ENCODE measurements around the gene IGFL4.

IGFL4 gene

DNA sequence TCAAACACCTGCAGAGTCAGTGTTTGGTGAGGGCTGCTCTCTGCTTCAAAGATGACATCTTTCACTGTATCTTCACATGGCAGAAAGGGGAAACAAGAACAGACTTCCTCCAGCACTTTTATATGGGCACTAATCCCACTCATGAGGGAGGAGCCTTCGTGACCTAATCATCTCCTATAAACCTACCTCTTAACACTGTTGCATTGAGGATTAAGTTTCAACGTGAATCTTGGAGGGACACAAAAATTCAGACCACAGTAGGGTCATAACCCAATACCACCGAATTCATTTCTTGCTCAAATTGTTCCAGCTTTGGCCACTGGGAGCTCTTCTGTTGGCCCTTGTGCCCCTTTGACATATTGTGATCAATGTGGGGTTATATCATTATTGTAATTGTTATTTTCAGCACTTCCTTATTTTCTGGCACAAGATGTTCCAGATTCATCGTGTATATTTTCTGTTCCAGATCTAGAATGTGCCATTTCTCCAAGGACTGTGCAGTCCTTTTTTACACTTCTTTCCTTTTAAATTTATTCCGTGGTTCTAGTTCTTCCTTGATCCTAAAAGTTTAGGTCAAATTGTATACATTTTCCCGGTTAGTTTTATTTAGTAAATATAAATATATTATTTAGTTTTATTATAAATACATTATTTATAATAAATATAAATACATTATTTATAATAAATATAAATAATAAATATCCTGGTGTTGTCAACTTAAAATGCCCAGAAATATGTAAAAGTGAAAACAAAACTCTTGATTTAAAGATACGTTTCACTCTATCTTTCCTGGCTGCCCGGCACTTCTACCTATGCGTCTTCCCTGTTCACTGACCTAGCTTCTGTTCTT, 35.5 kb upstream of the IGFL4 start:
- TF ChIP-seq, protein P1, sequence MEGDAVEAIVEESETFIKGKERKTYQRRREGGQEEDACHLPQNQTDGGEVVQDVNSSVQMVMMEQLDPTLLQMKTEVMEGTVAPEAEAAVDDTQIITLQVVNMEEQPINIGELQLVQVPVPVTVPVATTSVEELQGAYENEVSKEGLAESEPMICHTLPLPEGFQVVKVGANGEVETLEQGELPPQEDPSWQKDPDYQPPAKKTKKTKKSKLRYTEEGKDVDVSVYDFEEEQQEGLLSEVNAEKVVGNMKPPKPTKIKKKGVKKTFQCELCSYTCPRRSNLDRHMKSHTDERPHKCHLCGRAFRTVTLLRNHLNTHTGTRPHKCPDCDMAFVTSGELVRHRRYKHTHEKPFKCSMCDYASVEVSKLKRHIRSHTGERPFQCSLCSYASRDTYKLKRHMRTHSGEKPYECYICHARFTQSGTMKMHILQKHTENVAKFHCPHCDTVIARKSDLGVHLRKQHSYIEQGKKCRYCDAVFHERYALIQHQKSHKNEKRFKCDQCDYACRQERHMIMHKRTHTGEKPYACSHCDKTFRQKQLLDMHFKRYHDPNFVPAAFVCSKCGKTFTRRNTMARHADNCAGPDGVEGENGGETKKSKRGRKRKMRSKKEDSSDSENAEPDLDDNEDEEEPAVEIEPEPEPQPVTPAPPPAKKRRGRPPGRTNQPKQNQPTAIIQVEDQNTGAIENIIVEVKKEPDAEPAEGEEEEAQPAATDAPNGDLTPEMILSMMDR (IDR thresholded peaks at IDR 0.05; ENCODE audit: low read depth, low read length): no peak
- H3K4me3 ChIP-seq (replicated peaks in 1 of 2; ENCODE audit: low read depth in 2 of 2, low read length in 2 of 2): no peak overlapping the region
- DNase-seq (ENCODE audit: low read depth in 2 of 2): no peak

DNA sequence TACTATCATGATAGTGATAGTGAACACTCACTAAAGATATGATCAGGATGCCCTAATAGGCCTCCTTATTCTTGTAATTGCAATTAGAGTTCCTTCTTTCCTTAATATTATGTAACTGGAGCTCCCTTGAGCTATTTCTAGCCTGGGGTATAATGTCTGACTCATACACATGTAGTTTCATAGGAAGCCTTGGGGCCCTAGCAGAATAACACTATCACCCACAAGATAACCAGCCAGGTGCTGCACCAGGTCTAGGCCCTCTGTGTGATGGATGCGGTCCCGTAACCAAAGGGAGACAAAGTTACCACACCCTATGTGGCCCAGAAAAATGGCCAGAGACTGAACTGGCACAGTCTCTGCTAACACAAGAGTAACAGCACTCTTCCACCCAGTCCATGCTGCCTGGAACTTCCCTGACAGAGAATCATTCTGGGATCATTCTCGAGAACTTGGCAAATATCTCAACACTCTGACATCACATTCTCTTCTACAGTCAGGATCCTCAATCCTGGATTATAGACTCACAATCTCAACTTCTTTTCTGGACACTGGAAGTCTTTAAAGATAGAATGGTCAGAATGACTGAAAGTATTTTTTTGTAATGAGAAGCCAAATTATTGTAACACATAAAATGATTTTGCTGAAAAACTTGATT, 32.6 kb upstream of the IGFL4 start:
- H3K4me3 ChIP-seq (replicated peaks in 1 of 2; ENCODE audit: low read depth in 2 of 2, low read length in 2 of 2): no peak overlapping the region
- DNase-seq (ENCODE audit: low read depth in 2 of 2): no peak
- TF ChIP-seq, protein P1 (IDR thresholded peaks at IDR 0.05; ENCODE audit: low read depth, low read length): no peak

DNA sequence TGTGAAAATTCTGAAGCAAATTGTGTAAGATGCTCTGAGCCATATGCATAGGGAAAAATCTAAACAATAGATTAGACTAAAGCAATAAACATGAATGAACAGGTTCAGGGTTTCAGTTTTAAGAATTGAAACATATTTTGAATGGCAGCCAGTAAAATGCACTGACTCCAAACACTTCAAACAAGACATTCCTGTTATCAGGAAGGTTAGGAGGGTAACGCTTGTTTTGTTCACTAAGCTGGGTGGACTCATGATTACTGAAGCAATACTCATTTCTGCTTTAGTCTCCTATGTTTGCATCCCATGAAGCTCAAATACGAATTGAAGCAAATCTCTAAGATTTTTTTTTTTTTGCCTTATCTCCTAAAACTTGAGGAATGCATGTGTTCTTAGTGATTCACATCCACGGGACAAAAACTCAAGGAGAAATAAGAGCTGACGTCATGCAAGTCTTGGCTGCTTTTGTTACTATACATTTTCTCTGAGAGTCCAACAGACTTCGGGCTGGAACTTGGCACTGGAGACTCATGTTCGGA, 29.1 kb upstream of the IGFL4 start:
- DNase-seq (ENCODE audit: low read depth in 2 of 2): peak; percentile 94 to 97
- TF ChIP-seq, protein P1 (IDR thresholded peaks at IDR 0.05; ENCODE audit: low read depth, low read length): no peak
- H3K4me3 ChIP-seq (replicated peaks in 1 of 2; ENCODE audit: low read depth in 2 of 2, low read length in 2 of 2): no peak overlapping the region

DNA sequence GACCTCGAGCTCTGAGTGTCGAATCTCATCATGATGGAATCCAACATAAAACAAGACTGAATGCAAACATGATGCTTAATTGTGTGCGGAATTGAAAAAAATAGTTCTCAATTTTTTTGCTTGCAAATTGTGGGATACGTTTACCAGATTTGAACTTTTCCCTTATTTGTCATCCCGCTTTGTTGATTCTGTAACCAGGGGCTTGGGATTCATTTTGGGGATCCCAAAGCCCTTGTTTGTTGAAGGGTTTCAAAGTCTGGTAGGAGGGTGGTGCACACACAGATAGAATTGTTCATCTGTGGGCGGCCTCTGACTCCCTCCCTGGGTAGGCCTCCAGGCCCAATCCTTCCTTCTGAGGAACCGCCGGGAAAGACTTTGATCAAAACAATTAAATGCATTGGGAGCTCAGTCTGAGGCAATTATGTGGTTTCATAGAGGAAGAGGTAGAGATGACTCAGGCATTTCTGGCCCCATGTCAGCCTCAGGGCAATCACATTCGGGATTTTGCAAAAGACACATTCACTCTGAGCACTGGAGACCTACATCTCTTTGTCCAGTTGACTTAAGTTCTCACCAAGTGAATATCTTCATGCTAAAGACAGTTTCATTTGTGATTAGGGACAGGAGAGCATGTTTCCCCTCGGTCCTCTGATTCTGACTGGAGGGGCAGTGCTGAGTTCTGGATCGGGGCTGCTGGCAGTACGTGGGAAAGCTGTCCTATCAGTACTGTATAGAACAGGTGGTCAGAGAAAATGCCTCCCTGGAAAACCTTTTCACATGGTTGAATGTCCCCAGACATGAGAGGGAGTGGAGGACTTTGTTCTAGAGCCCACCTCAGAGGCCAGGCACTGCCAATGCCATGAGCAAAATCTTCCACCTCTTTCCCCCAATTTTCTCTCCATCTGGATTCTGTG, 27.8 kb upstream of the IGFL4 start:
- TF ChIP-seq, protein P1 (IDR thresholded peaks at IDR 0.05; ENCODE audit: low read depth, low read length): no peak
- peak; percentile 86 to 93 for DNase-seq (ENCODE audit: low read depth in 2 of 2)

DNA sequence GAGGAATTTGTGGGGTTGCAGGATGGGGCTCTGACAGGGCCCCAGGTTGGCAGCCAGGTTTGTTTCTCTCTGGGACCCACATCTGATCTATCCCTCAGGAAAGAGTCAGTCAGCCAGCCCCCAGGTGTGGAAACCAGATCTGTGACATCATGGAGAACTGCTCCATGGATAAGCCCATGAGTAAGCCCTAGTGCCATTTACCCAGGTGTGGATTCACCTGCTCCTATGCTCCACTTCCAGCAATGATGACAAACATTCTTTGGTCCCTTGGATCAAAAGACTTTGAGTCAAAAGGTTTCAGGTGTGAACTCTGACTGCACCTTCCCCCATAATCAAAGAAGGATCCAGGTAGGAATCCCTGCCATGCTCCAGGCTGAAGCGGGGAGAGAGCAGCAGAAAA, 26.9 kb upstream of the IGFL4 start:
- no peak for DNase-seq (ENCODE audit: low read depth in 2 of 2)
- TF ChIP-seq, protein P1 (IDR thresholded peaks at IDR 0.05; ENCODE audit: low read depth, low read length): no peak
- H3K4me3 ChIP-seq (replicated peaks in 1 of 2; ENCODE audit: low read depth in 2 of 2, low read length in 2 of 2): no peak overlapping the region

More for the DNA sequence above, 27.8 kb upstream of the IGFL4 start:
- H3K4me3 ChIP-seq (replicated peaks in 1 of 2; ENCODE audit: low read depth in 2 of 2, low read length in 2 of 2): no peak overlapping the region

DNA sequence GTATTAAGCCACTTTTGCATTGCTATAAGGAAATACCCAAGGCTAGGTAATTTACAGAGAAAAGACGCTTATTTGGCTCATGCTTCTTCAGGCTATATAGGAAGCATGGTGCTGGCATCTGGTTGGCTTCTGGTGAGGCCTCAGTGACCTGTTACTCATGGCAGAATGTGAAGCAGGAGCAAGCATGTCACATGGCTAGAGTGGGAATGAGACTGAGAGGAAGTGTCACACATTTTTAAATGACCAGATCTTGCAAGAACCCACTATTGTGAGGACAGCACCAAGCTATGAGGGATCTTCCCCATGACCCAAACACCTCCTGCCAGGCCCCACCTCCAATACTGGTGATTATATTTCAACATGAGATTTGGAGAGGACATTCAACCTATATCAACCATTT, 25.7 kb upstream of the IGFL4 start:
- TF ChIP-seq, protein P1 (IDR thresholded peaks at IDR 0.05; ENCODE audit: low read depth, low read length): no peak
- no peak for DNase-seq (ENCODE audit: low read depth in 2 of 2)
- no peak overlapping the region for H3K4me3 ChIP-seq (replicated peaks in 1 of 2; ENCODE audit: low read depth in 2 of 2, low read length in 2 of 2)

Data from cardiac fibroblast (primary cell).